H9 (cell line): ENCODE results near the gene SEMA6A. TPM values are rescaled to one million over a fixed set of nuclear protein-coding genes. Genes with fewer than 3 reads are reported as not detected.

Source experiments
- DNase-seq: peaks from one replicate; pipeline ENCODE4 v3.0.0-alpha.2; 2017
- H2AFZ ChIP-seq: one replicate; pipeline ENCODE4 v1.6.1; 2013; ENCODE audit warnings: mild to moderate bottlenecking, low read length, control low read depth, moderate library complexity
- H2AK5ac ChIP-seq: 2 replicates; pipeline ENCODE4 v1.6.1; 2013; ENCODE audit warnings: low read length, control low read depth, mixed read lengths; ENCODE audit not compliant: insufficient read length
- H2BK120ac ChIP-seq: one replicate; pipeline ENCODE4 v1.6.1; 2013; ENCODE audit warnings: low read depth, mild to moderate bottlenecking, low read length, control low read depth, inconsistent platforms; ENCODE audit not compliant: poor library complexity, severe bottlenecking
- H2BK12ac ChIP-seq: 2 replicates; pipeline ENCODE4 v1.6.1; 2013; ENCODE audit warnings: low read length, control low read depth, mixed read lengths, low read depth; ENCODE audit not compliant: insufficient read length
- H2BK15ac ChIP-seq: 2 replicates; pipeline ENCODE4 v1.6.1; 2013; ENCODE audit warnings: low read depth, low read length, control low read depth
- H2BK20ac ChIP-seq: one replicate; pipeline ENCODE4 v1.6.1; 2013; ENCODE audit warnings: low read depth, mild to moderate bottlenecking, low read length, control low read depth, inconsistent platforms; ENCODE audit not compliant: poor library complexity, severe bottlenecking
- H2BK5ac ChIP-seq: 2 replicates; pipeline ENCODE4 v1.6.1; 2013; ENCODE audit warnings: low read length, control low read depth, mixed read lengths; ENCODE audit not compliant: insufficient read length
- H3K14ac ChIP-seq: 2 replicates; pipeline ENCODE4 v1.6.1; 2013; ENCODE audit warnings: low read length, control low read depth; ENCODE audit not compliant: insufficient read depth
- H3K18ac ChIP-seq: 2 replicates; pipeline ENCODE4 v1.6.1; 2013; ENCODE audit warnings: low read depth, mild to moderate bottlenecking, mixed read lengths, low read length, control low read depth; ENCODE audit not compliant: insufficient read length
- H3K23ac ChIP-seq: 2 replicates; pipeline ENCODE4 v1.6.1; 2013; ENCODE audit warnings: low read length, control low read depth, mixed read lengths, low read depth; ENCODE audit not compliant: insufficient read length
- H3K23me2 ChIP-seq: 2 replicates; pipeline ENCODE4 v1.6.1; 2013; ENCODE audit warnings: low read depth, mild to moderate bottlenecking, mixed read lengths, low read length, control low read depth; ENCODE audit not compliant: insufficient read length, poor library complexity, severe bottlenecking
- H3K27ac ChIP-seq: 2 replicates; pipeline ENCODE4 v1.5.1; 2013; ENCODE audit warnings: low read length, control low read depth, mixed read lengths, low read depth; ENCODE audit not compliant: insufficient read length
- H3K27me3 ChIP-seq: 2 replicates; pipeline ENCODE4 v1.6.1; 2013; ENCODE audit warnings: low read length, control low read depth, inconsistent platforms; ENCODE audit not compliant: insufficient read depth
- H3K4ac ChIP-seq: 2 replicates; pipeline ENCODE4 v1.6.1; 2013; ENCODE audit warnings: low read depth, mild to moderate bottlenecking, control low read depth, inconsistent platforms, low read length, moderate library complexity
- H3K4me1 ChIP-seq: 2 replicates; pipeline ENCODE4 v1.6.1; 2013; ENCODE audit warnings: low read length, control low read depth, inconsistent platforms; ENCODE audit not compliant: insufficient read depth
- H3K4me2 ChIP-seq: 2 replicates; pipeline ENCODE4 v1.6.1; 2013; ENCODE audit warnings: low read length, control low read depth, mixed read lengths; ENCODE audit not compliant: insufficient read length, insufficient read depth
- H3K56ac ChIP-seq: 2 replicates; pipeline ENCODE4 v1.6.1; 2013; ENCODE audit warnings: low read depth, mild to moderate bottlenecking, mixed read lengths, low read length, control low read depth; ENCODE audit not compliant: insufficient read length
- H3K79me1 ChIP-seq: 2 replicates; pipeline ENCODE4 v1.6.1; 2013; ENCODE audit warnings: low read depth, mild to moderate bottlenecking, moderate library complexity, low read length, control low read depth, inconsistent platforms; ENCODE audit not compliant: insufficient read depth, poor library complexity, severe bottlenecking
- H3K79me2 ChIP-seq: 2 replicates; pipeline ENCODE4 v1.6.1; 2013; ENCODE audit warnings: low read length, control low read depth, inconsistent platforms; ENCODE audit not compliant: insufficient read depth
- H3K9ac ChIP-seq: 2 replicates; pipeline ENCODE4 v1.6.1; 2013; ENCODE audit warnings: low read length, control low read depth, mixed read lengths; ENCODE audit not compliant: insufficient read length; ENCODE audit errors: extremely low read depth
- H3K9me3 ChIP-seq: one replicate; pipeline ENCODE4 v1.6.1; 2013; ENCODE audit warnings: low read depth, low read length, inconsistent platforms; ENCODE audit not compliant: control insufficient read depth
- H3T11ph ChIP-seq: one replicate; pipeline ENCODE4 v1.6.1; 2013; ENCODE audit warnings: mild to moderate bottlenecking, low read length, control low read depth, inconsistent platforms
- H4K20me1 ChIP-seq: one replicate; pipeline ENCODE4 v1.6.1; 2013; ENCODE audit not compliant: control insufficient read depth, insufficient read length, insufficient read depth
- H4K5ac ChIP-seq: 2 replicates; pipeline ENCODE4 v1.6.1; 2013; ENCODE audit warnings: low read depth, mild to moderate bottlenecking, mixed read lengths, low read length, control low read depth; ENCODE audit not compliant: insufficient read length
- H4K8ac ChIP-seq: replicated peaks from 2 replicates; pipeline ENCODE4 v1.6.1; 2013; ENCODE audit warnings: low read length, control low read depth, mixed read lengths, low read depth; ENCODE audit not compliant: insufficient read length
- H4K91ac ChIP-seq: 2 replicates; pipeline ENCODE4 v1.6.1; 2013; ENCODE audit warnings: low read depth, mild to moderate bottlenecking, moderate library complexity, mixed read lengths, low read length, control low read depth; ENCODE audit not compliant: insufficient read length
- H3K27ac Mint-ChIP-seq, 3 experiments: 2 replicates in 2 of 3; 3 replicates in 1 of 3; pipeline ENCODE4 v1.8.0; 2020 to 2021; ENCODE audit warnings: mixed read lengths in 3 of 3, mild to moderate bottlenecking in 1 of 3, moderate library complexity in 1 of 3
- H3K27me3 Mint-ChIP-seq: 2 replicates; pipeline ENCODE4 v1.8.0; 2021; ENCODE audit warnings: low read depth, mild to moderate bottlenecking, moderate library complexity, mixed read lengths
- H3K36me3 Mint-ChIP-seq, 3 experiments: 2 replicates in 2 of 3; 3 replicates in 1 of 3; pipeline ENCODE4 v1.8.0; 2020 to 2021; ENCODE audit warnings: low read depth in 3 of 3, mixed read lengths in 3 of 3; ENCODE audit not compliant: insufficient read depth in 1 of 3
- H3K4me1 Mint-ChIP-seq, 2 experiments: 2 replicates each; pipeline ENCODE4 v1.8.0; 2020; ENCODE audit warnings: mixed read lengths in 2 of 2
- H3K4me3 Mint-ChIP-seq, 2 experiments: 2 replicates in 1 of 2; 3 replicates in 1 of 2; pipeline ENCODE4 v1.8.0; 2020 to 2021; ENCODE audit warnings: mild to moderate bottlenecking in 2 of 2, mixed read lengths in 2 of 2, moderate library complexity in 1 of 2
- H3K9me3 Mint-ChIP-seq, 2 experiments: 2 replicates in 1 of 2; 3 replicates in 1 of 2; pipeline ENCODE4 v1.8.0; 2020; ENCODE audit warnings: mild to moderate bottlenecking in 2 of 2, mixed read lengths in 2 of 2, moderate library complexity in 1 of 2
- CTCF ChIP-seq: fragments of 200-600 bp; sonication (generic); conservative IDR thresholded peaks from 3 replicates; pipeline ENCODE4 v1.8.0; 2021; ENCODE audit warnings: antibody characterized with exemption, mild to moderate bottlenecking
- WGBS: extraction: QIAGEN DNeasy Blood & Tissue Kit; methylation state at CpG from one replicate; pipeline ENCODE4 v1.1.7; 2013; ENCODE audit warnings: missing lambda C conversion rate, low lambda C conversion rate, mixed read lengths; ENCODE audit not compliant: insufficient read length; ENCODE audit errors: extremely low coverage; 5-methylcytosine and 5-hydroxymethylcytosine counted together
- total RNA-seq: library from RNA; stranded (reverse); gene quantifications from 2 replicates; pipeline ENCODE4 v1.2.1, GENCODE V29; 2021

Gene SEMA6A
- total RNA-seq, 1 experiment from 2014 or later, result 354 TPM

- H3K27ac Mint-ChIP-seq, result peak overlapping the region in 2 of 3 experiments; percentile 12 to 73; a peak in 2 of 7 replicates
These were observed 94.6 kb downstream of the SEMA6A start for GRCh38 chr5:116479776-116480675.

More at GRCh38 chr5:116479776-116480675, 94.6 kb downstream of the SEMA6A start:
- Histone ChIP-seq H4K5ac (no peak overlapping the region), H3K18ac (no peak overlapping the region), H2BK120ac (no peak overlapping the region), H4K91ac (no peak overlapping the region), H2BK12ac (no peak overlapping the region), H3K56ac (no peak overlapping the region), H2BK15ac (no peak overlapping the region), H4K8ac (no peak overlapping the region), H2BK20ac (no peak overlapping the region), H3K4ac (no peak overlapping the region), H3K4me1 (no peaks in the 10 kb centered on the region), H3K79me1 (no peaks in the 10 kb centered on the region), H3K23me2 (no peaks in the 10 kb centered on the region), H3K9ac (no peak overlapping the region), H2BK5ac (no peak overlapping the region), H3K4me2 (no peak overlapping the region), H3K79me2 (0 out of 2 replicates have a peak, but pooled peaks cover 2% of the 10 kb centered on the region), H3K9me3 (no peaks in the 10 kb centered on the region), H3K27me3 (no peaks in the 10 kb centered on the region), H2AFZ (no peak overlapping the region), H2AK5ac (no peak overlapping the region), H3T11ph (no peak overlapping the region), H3K23ac (no peak overlapping the region), H3K14ac (no peak overlapping the region), H3K27ac (no peak overlapping the region), H4K20me1 (no peaks in the 10 kb centered on the region)
- WGBS, result no CpG with 5 or more reads among the region's 7 CpGs
- Mint-ChIP-seq H3K9me3 (no peaks in the 10 kb centered on the region), H3K4me1 (peaks cover 0 to 3% of the 10 kb centered on the region in 2 experiments; a peak in 1 of 4 replicates), H3K27me3 (no peaks in the 10 kb centered on the region; the same call in 1 of the 2 replicates), H3K36me3 (peaks cover 75 to 97% (median 89%) of the 10 kb centered on the region in 3 experiments), H3K4me3 (no peak overlapping the region)
- no peak for DNase-seq
- no peak for TF ChIP-seq CTCF
